Nucleus accumbens (tissue), 56 donors: ENCODE measurements around the gene ZNF487.
"Not testable (repeated sequence)": the region's sequence is repeated elsewhere in the genome, so short reads cannot be mapped to it uniquely, and the experiment has no call there.

Experiments
- DNase-seq, 56 donors: peaks; one replicate each; lab custom pipeline; 2025; lab: John Stamatoyannopoulos, UW

The ZNF487 gene

DNA sequence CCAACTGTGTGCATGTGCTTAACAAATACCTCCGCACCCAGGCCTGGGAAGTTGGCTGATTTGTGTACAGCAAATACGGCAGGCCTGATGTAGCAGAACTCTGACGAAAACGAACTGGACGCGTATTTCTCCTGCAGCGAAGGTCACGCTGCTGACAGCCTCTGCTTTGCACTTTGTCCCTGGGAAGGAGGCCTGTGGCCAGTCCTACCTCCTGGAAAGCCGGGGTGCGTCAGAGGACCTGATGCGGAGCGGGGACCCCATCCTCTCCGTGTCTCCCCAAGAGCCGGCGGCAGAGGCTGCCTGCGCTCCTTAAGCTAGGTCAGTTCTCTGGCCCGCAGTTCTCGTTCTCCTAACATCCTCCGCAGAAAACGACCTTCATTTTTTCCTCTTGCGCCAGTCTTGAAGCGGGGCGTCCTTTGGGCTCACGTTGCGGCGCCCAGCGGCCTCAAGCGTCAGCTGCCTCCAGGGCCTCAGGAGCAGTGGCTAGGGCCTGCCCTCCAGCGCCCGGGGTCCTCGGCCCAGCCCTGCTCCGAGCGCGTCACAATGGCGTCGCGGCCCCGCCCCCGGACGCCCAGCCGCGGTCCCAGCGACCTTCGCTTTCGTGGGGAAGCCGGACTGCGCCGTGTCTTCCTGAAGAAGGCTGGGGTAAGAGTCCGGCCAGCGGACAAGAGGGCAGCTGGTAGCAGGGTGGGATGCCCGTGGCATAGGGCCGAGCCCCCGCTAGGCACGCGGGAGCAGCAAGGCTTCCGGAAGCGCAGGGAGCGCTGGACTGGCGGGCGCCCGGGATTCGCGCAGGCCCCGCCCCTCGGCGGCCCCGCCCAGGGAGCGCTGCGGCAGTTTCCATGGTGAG, at the start of gene ZNF487:
Gene ZNF487 (plus strand): TSS at position 821 of the 850 bp plus-strand sequence. CDS start 38,703 bp downstream, outside the sequence.
- peak; percentile 30 to 96 (median 88) for DNase-seq

DNA sequence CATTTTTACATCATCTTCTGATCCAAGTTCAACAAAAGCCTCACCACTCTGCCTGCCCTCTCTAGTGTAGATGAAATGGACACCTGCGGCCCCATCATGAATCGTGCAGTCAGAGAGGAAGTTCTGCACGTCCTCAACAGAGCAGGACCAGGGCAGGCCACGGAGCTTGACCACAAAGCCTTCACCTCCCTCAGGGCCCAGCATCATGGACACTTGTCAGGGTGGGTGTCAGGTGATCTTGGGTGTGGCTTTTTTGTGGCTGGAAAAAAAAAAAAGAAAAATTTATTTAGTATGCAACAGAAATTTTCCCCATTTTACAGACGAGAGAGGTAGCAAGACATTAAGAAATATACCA, 49.3 kb upstream of the ZNF487 start:
- no peak for DNase-seq

DNA sequence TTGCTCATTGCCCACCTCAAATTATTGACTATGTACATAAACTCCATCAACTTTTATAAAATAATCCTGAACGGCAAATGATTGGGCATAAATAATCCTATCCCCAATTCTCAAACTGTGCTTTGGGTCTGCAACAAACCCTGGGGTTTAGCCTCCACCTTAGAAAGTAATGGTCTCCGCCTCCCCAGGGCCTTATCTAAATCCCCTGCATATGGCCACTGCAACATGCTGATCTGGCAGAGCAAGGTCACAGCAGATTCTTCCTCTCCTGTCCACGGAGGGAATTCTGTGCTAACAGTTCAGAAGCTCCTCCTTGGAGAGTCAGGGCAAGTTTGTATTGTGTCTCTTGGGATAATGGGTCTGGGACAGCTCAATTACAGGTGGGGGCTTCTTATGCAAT, 47.0 kb upstream of the ZNF487 start:
- no peak for DNase-seq

DNA sequence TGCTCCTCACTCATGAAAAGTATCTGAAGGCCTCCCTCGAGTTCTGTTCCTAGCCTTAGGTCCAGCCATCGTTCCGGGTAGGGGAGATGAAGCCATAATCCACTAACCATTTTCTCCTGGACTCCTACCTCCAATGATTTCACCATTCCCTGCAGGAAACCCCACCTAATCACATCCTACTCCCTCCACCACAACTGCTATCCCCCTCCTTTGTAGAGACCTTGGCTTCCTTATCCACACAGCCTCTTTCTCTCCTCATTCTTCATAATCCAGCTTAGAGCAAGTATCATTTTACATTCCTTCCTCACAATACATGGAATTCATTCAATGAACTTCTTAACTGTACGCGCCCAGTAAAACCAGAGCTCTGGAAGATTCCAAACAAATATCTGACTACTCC, 46.6 kb upstream of the ZNF487 start:
- DNase-seq, result no peak

DNA sequence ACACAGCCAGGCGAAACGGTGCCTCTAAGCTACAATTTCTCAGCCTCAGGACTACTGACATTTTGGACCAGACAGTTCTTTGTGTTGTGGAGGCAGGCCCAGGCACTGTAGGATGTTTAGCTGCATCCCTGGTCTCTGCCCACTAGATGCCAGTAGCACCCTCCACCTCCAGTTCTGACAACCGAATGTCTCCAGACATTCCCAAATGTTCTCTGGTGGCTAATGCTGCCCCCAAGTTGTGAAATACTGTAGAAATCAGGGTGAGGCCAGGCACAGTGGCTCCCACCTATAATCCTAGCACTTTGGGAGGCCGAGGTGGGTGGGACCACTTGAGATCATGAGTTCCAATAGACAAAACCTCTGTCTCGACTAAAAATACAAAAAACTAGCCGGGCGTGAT, 46.2 kb upstream of the ZNF487 start:
- peak in 42 of 56 donors; percentile 4 to 73 (median 38) for DNase-seq

DNA sequence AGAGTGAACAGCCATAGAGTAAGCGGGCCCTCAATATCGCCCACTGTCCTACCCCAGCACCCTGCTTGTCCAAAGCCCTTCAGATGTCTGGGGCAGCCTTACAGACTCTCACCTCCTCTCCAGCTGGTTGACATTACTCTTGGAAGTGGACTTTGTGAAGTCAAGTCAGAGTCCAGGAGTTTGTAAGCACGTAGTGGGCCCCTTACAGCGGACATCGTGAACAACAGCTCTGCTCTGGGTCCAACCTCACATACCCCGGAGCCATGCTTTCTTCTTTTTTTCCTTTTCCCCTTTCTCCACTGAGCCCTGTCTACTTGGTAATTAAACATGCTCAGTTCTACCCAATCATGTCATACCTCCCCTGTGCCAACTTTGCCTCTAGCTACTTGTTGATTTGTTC, 45.4 kb upstream of the ZNF487 start:
- no peak for DNase-seq

DNA sequence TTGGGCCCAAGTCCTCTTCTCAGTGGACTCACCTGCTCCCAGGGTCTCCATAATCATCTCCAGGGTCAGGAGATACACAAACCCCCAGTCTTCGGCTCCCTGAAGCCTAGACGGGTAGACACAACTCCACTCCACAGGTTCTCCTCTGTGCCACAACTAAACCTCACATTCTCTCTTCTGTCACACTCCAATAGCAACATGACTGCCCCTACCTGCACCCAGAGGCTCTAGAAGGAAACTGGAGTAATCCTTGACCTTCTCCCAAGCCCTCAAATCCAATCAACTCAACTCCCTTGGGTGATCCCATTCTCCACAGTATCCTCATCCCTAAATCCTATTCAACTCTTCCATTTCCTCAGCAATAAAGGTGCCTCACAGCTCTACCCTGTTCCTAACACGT, 44.2 kb upstream of the ZNF487 start:
- DNase-seq, result no peak

DNA sequence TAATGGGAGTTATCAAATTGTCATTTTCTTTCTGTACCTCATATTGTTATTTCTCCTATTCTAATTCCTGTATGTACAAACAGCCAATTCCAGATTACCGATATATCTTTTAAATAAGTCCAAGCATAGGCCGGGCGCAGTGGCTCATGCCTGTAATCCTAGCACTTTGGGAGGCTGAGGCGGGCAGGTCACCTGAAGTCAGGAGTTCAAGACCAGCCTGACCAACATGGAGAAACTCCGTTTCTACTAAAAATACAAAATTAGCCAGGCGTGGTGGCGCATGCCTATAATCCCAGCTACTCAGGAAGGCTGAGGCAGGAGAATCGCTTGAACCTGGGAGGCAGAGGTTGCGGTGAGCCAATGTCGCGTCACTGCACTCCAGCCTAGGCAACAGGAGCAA, 43.7 kb upstream of the ZNF487 start:
- DNase-seq, result not testable (repeated sequence)

DNA sequence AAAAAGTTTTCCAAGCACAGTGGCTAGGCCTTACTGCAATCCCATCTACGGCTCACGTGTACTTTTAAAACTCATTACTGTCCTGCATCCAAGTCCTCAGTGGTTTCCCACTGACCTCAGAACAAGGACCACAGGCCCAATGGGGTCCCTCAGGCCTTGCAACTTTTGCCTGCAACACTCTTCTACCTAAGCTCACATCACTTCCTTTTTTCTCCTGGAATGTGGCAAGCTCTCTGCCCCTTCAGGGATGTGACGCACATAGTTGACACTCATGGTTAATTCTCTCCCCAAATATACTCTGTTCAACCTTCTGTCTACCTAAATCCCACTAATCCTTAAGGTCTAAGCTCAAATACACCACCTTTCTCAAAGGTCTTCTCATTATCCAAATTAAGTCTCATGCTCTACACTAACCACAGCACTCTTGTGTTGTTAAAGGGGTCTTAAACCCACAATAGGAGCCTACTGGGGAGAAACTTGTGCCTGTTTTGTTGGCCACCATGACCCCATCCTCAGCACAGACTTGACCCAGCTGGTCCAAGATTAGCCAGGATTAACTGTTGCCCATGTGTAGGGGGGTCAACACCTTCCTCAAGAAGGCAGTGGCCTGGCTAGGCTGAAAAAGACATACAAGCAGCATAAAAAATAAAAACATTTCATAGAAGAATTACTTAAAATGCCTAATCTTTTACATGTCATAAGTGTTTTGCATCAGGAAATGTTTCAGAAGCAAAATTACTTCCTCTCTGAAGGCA, 43.1 kb upstream of the ZNF487 start:
- no peak for DNase-seq

DNA sequence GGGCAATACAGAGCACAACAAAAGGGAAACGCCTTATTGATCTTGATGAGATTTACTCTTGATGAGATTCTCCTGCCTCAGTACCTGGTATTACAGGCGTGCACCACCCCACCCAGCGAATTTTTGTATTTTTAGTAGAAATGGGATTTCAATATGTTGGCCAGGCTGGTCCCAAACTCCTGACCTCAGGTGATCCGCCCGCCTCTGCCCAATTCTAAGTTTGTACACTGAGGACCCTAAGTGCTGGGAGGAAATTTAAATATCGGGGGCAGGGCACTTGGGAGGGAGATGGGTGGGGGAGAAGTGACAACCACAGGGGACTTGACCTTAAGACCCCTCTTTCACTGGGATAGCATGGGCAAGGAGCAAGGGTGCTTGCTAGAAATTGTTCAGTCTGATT, 42.0 kb upstream of the ZNF487 start:
- no peak for DNase-seq

DNA sequence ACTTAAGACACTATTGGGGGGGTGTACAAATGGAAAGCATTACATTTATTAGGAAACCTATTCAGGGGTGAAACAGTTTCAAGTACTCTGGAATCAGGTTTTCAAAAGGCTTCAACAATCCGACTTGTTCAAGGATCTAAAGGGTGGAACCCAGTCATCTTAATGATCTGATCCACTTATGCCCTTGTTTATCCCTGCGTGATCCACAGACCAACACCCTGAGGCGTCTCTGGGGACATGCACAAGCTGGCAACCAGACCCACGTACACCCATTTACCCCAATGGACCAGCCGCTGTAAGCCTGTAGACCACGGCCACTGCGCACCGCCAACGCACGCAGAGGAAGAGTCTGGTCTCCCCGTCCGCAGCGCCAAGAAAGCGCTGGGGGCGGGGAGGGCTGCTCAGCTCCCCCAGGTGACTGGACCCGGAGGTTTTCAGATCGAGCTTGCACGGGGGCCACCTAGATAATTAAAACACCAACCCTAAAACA, 41.3 kb upstream of the ZNF487 start:
- no peak for DNase-seq

DNA sequence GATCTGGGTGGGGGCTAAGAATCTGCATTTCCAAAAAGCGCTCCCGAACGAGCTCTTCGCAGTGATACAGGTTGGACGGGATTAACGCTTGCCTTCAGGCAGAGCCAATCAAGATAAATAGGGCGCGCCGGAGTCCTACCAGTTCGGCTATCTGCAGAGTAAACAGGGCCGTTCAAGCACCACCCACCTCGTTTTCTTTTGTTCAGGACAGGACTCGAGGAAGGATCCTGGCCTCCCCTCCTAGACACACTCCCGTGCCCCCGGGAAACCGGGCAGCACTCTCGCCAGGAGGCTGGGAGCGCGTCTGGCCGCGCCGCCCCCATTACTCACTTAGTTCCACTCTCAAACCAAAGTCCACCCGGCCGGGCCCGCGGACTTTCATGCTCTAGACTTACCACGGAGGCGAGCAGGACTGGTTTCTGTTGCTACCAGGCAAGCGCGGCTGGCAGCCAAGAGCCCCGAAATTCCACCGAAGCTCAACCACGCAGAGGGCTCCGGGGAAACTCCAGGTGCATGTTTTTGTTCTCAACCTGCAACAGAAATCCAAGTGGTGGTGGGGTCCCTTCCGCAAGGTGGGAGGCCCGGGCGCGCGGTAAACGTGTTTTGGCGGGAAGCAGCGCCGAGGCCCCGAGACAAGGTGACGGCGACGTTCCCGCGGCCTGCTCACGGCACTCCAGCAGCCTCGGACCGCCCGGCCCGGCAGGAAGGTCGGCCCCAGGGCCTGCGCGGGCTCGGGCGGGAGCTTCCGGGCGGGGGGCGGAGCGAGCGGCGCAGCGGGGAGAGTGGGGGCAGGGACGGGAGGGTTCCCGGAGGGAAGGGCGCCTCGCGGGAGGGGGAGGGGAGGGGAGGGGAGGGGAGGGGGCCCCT, 40.6 kb upstream of the ZNF487 start:
- DNase-seq, result peak in 53 of 56 donors; percentile 22 to 89 (median 70)

DNA sequence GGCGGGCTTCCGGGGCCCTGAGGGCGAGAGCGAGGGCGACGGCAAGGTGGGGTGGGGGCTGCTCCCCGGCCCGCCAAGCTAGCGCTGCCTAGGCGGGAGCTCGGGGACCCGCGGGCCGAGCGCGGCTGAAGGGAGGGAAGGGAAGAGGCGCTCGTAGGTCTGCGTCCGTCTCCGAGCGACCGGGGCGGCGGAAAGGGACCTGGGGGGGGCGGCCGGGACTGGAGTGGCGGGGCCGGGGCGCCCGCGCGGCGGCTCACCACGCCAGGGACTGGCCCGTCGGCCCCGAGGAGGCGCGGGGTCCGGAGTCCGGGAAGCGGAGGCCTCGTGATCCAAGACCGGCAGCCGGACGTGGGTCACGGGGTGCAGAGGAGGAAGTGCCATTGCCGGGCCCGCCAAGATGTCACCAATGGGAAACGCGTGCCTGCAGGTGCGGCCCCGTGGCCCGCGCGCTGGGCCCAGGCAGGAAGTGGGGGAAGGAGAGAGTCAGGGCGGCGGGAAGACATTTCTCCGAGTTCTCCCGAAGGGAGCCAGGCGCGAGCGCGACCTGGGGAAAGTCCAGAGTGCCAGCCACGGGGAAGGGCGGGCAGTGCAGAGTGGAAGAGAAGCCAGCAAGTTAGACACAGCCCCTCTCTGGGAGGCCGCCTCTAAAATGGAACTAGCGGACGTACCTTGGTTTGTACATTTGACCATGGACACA, 39.8 kb upstream of the ZNF487 start:
- peak in 55 of 56 donors; percentile 22 to 89 (median 75) for DNase-seq

DNA sequence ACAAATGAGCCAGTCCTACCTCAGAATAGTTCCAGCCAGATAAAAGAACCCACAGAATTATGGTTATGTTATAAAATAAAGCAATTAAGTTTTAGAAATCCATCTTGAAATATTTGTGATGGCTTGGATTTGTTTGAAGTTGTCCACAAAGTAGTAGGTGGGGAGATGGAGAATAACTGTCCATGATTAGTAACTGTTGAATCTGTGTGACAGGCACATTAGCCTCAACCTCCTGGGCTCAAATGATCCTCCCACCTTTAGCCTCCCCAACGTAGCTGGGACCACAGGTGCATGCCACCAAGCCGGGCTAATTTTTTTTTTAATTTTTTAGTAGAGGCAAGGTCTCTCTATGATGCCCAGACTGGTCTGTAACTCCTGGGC, 38.0 kb upstream of the ZNF487 start:
- no peak for DNase-seq

DNA sequence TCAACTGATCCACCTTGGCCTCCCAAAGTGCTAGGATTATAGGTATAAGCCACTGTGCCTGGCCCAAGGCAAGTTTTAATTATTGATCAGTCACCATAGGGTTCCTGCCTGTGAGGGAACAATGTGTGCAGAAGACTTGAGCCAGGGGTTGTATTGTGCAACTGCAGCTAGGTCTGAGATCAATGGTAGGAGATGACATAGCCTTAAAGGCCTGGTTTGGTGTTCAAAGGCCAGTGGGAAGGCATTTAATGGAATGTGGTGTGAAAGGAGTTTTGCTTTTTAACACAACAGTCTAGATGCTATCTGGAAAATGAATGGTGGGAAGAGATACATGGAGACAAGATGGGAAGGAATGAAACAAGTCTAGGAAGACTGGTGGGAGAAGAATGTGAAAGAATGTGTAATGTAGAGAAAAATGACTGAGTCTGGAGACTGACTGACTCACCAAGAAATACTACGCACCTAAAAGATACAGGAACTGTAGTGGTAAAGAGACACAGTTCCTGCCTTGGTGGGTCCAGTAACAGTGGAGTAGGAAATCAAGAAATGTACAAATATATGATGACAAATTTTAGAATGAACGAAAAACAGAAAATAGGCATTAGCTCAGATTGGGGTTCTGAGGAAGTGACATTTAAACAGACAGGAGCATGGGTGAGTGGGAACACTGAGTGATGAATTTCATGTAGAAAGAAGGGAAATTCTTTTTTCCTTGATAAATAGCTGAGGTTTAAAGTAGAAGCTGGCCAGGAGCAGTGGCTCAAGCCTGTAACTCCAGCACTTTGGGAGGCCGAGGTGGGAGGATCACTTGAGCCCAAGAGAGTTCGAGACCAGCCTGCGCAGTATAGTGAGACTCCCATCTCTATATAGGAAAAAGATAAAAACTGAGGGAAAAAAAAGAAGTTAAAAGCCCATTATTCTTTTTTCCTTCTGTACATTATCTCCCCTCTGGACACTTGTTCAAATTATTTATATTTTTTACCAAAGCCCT, 37.3 kb upstream of the ZNF487 start:
- no peak for DNase-seq

DNA sequence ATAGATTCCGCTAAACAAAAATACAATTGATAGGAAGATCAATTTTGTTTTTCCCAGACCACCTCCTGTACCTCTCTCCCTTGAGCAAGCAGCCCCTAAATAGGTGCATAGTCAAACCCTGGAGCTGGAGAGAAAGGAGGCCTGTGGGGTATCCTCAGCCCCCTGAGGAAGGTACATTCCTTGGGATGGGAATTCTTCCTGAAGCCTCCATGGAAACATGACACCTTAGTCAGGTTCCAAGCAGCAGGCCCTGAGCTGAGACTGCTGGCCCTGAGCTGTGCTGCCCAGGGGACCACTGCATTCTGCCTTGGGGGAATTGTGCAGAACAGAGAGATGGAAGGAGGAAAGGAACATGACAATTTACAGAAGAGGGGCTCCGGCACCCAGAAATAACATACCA, 35.3 kb upstream of the ZNF487 start:
- no peak for DNase-seq

DNA sequence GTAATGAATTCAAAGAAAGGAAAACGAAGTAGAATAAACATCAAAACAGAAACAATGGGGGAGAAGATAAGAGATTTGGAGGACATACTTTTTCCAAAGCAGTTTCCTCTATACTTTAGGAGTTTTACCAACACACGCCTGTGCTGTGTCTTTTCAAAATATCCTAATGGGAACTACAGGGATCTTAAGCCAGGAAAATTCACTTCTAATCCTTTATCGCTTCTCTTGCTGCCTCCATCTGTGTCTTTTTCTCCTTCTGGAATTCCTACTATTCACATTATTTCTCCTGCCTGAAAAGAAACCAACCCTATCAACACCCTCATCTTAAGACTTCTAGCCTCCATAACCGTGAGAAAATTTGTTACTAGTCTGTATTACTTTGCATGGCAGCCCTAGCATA, 34.7 kb upstream of the ZNF487 start:
- DNase-seq, result no peak

DNA sequence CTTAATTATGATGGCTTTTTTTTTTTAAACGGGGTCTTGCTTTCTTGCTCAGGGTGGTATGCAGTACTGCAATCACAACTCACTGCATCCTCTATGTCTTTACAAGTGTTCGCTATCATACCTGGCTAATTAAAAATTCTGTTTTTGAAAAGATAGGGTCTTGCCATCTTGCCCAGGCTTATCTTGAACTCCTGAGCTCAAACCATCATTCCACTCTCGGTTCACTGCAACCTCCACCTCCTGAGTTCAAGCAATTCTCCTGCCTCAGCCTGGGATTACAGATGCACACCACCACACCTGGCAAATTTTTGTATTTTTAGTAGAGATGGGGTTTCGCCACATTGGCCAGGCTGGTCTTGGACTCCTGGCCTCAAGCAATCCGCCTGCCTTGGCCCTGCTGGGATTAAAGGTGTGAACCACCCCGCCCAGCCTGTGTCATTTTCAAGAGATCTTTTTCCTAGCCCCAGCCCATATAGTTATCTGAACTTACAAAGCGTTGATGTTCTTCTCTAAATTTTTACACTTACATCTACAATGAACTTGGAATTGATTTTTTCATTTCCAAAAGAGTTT, 33.9 kb upstream of the ZNF487 start:
- DNase-seq, result no peak
